GM21515 (cell line): ENCODE measurements around the gene TEX261.

Experiments used
- ATAC-seq: cut with Tn5 transposase; IDR thresholded peaks from one replicate; pipeline ENCODE4 v1.9.1; 2021; ENCODE audit not compliant: unreplicated experiment

TEX261 gene

DNA sequence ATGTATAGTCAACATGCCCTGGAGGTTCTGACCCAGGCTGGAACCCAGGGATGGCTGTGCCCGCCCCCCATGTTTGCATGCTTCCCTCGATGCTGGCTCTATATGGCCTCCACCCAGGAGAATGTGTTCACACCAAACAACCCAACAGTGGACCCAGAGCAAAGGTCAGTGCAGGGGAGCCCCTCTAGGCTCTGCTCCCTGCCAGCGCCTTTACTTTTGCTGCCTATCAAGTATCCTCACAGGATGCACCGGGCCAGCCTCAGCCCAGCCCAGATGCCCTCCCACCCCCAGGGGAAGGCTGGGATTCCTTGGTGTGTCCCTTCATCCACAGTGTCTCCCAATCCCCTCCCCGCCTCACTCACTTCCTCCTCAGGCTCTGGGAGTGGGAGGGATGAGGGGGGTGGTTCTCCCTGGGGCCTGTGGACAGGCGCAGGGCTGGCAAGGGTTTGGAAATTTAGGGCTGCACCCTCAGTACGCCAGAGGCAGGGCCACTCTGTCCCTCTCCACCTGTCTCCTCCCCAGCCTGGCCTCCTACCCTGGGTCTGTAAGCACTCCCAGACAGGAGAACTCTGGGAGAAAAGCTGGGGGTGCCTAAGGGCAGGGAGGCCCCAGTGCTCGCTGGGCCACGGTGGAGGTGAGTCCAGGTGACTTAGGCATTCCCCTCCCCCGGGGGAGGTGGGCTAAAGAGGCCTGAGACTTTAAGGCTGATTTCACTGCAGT is 56.6 kb downstream of the TEX261 start:
- no peak for ATAC-seq

DNA sequence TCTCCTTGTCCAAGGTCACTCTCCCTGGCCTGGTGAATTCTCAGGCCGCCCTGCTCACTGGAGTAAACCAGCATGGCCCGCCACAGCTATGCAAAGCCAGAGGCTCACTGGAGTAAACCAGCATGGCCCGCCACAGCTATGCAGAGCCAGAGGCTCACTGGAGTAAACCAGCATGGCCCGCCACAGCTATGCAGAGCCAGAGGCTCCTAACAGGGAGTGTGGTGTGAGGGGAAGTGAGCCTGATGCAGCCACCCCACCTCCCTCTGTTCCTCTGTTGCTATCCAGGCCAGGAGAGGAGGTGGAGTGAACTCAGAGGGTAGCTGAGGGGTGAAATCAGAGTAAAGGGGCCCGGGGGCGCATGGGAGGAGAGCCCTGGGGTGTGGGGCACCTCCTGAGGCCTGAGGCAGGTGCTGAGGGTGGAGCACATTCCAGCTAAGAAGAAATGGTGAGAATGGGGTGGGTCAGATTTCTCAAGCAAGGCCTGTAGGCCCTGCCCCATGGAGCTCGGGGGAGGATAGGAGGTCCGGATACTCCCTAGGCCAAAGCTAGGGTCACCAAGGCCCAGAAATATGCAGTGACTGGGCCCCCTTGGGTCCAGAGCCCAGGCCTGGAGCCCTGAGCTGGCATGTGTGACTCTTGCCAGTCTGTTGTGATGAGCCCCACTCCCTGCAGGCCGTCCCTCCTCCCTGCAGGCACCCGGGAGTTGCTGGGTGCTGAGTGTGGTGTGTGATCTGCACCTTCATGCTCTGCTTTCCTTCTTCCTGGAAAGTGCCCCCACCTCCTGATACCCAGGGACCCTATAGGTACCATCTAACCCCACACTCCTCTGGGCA is 57.5 kb downstream of the TEX261 start:
- ATAC-seq: no peak

DNA sequence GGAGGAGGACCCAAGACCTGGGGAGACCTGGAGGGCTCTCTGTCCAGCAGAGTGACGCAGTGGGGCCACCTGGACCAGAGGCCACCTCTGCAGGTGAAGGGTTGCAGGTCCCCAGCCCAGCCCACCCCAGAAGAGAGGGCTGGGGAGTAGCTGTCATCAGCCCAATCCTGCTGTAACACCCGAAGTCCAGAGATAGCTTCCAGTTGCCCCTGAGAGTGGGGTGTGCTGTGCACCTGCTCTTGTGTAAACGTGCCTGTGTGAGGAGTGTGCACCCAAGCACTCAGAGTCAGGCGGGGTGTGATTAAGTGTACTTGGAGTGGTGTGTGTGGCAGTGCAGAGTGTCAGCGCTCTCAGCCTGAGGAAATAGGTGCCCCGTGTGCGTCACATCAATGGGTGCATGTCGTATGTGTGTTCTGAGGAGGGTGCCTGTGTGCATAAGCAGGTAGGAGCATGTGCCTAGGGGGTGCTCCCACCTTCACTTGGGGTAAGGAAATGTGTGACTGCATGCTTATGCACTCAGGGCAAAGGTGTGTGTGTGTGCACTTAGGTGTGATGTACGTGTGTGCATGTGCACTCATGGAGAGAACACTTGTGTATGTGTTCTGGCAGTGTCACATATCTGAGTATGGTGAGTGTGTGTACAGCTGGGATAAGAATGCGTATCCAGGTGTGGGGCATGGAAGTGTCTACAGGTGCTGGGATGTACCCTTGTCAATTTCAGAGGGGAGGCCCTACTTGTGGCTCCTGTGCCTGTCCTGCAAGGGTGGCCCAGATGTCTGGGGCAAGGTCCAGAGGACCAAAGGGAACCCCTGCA is 58.3 kb downstream of the TEX261 start:
- no peak for ATAC-seq
